Measurements from ENCODE around the gene BEX1. TPM values are rescaled to one million over a fixed set of nuclear protein-coding genes. Genes with fewer than 3 reads are reported as not detected.

BEX1 gene
- total and polyA plus RNA-seq, 7 donors: 3.6 to 13.9 (median 7.9) TPM; not detected in 1

GRCh38 chrX:103101299-103102042 is 37.5 kb upstream of the BEX1 start:
- Histone ChIP-seq H3K36me3 (no peaks in the 10 kb centered on the region), H3K4me1 (no peaks in the 10 kb centered on the region), H3K9me3 (no peaks in the 10 kb centered on the region), H3K27ac (no peak overlapping the region), H3K4me3 (no peak overlapping the region), H3K27me3 (peaks cover 0 to 2% (median 0%) of the 10 kb centered on the region in 3 donors)
- intact Hi-C loops (cut with DNase I): no loop called here
- DNase-seq: no peak
- WGBS, 2 donors: 20 to 29% methylated on average over 3 of the region's 3 CpGs
- TF ChIP-seq CTCF (IDR thresholded peaks at IDR 0.05) (no peak), POLR2A (IDR thresholded peaks at IDR 0.05) (no peak), POLR2AphosphoS5 (IDR thresholded peaks at IDR 0.05) (no peak), EP300 (IDR thresholded peaks at IDR 0.05) (no peak)

- H3K4me1 ChIP-seq: no peaks in the 10 kb centered on the region
- no peaks in the 10 kb centered on the region for H3K36me3 ChIP-seq
- H3K4me3 ChIP-seq: no peak overlapping the region
- no peak for DNase-seq
- H3K9me3 ChIP-seq: no peaks in the 10 kb centered on the region
- TF ChIP-seq POLR2A (IDR thresholded peaks at IDR 0.05) (no peak), POLR2AphosphoS5 (IDR thresholded peaks at IDR 0.05) (no peak), CTCF (IDR thresholded peaks at IDR 0.05) (no peak), EP300 (IDR thresholded peaks at IDR 0.05) (no peak)
- H3K27ac ChIP-seq: no peak overlapping the region
- intact Hi-C loops (cut with DNase I): no loop called here
- WGBS, 2 donors: 82 to 87% methylated on average over 4 of the region's 4 CpGs
- H3K27me3 ChIP-seq: peaks cover 0 to 2% (median 0%) of the 10 kb centered on the region in 3 donors
Measured at GRCh38 chrX:103100484-103100883, 36.5 kb upstream of the BEX1 start.

GRCh38 chrX:103099691-103100090 is 35.7 kb upstream of the BEX1 start:
- intact Hi-C loops (cut with DNase I): no loop called here
- H3K27me3 ChIP-seq: peaks cover 0 to 2% (median 0%) of the 10 kb centered on the region in 3 donors
- 77 to 78% methylated on average over 4 of the region's 4 CpGs for WGBS, 2 donors
- no peaks in the 10 kb centered on the region for H3K9me3 ChIP-seq
- H3K4me3 ChIP-seq: no peak overlapping the region
- no peaks in the 10 kb centered on the region for H3K36me3 ChIP-seq
- H3K4me1 ChIP-seq: no peaks in the 10 kb centered on the region
- DNase-seq: no peak
- no peak overlapping the region for H3K27ac ChIP-seq
- TF ChIP-seq CTCF (IDR thresholded peaks at IDR 0.05) (no peak), POLR2A (IDR thresholded peaks at IDR 0.05) (no peak), EP300 (IDR thresholded peaks at IDR 0.05) (no peak), POLR2AphosphoS5 (IDR thresholded peaks at IDR 0.05) (no peak)

DNA sequence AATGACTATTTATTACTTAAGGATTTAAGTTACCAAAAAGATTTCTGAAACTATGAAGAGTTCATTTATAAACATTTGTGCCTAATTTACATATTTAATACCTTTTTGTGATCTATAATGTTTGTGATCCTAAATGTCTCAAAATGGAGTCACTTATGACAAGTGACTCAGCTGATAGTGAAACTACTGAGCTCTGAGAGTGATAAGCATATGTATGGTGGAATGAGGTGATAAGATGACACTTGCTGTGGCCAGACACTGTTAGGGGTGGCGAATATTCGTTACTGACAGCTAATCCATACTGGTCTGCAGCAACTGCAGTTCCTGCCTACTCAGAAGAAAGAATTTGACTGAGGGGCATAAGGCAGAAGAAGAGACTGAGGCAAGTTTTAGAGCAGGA is 34.5 kb upstream of the BEX1 start:
- peaks cover 0 to 2% (median 0%) of the 10 kb centered on the region in 3 donors for H3K27me3 ChIP-seq
- no peaks in the 10 kb centered on the region for H3K4me1 ChIP-seq
- H3K27ac ChIP-seq: no peak overlapping the region
- DNase-seq: no peak
- intact Hi-C loops (cut with DNase I): no loop called here
- no peaks in the 10 kb centered on the region for H3K9me3 ChIP-seq
- H3K36me3 ChIP-seq: no peaks in the 10 kb centered on the region
- TF ChIP-seq EP300 (IDR thresholded peaks at IDR 0.05) (no peak), CTCF (IDR thresholded peaks at IDR 0.05) (no peak), POLR2A (IDR thresholded peaks at IDR 0.05) (no peak), POLR2AphosphoS5 (IDR thresholded peaks at IDR 0.05) (no peak)
- 75 to 88% methylated on average over 2 of the region's 2 CpGs for WGBS, 2 donors
- no peak overlapping the region for H3K4me3 ChIP-seq

Data from sigmoid colon (tissue), 7 donors.